HG02981 (cell line): ENCODE measurements around the gene MYH7B.

Experiments
- ATAC-seq: cut with Tn5 transposase; IDR thresholded peaks from one replicate; pipeline ENCODE4 v1.9.1; 2021; ENCODE audit warnings: mild to moderate bottlenecking, moderate library complexity; ENCODE audit not compliant: unreplicated experiment

MYH7B gene

GRCh38 chr20:34974246-34974645 is 18.6 kb downstream of the MYH7B start:
- ATAC-seq: no peak

- ATAC-seq: no peak
These were observed 20.6 kb downstream of the MYH7B start for GRCh38 chr20:34976286-34976685.

- ATAC-seq: no peak
These were observed 21.9 kb downstream of the MYH7B start for GRCh38 chr20:34977365-34978091.

- ATAC-seq: no peak
These were observed 22.6 kb downstream of the MYH7B start for GRCh38 chr20:34978092-34978744.

GRCh38 chr20:34979366-34980153 is 23.9 kb downstream of the MYH7B start:
- no peak for ATAC-seq

GRCh38 chr20:34980543-34981233 is 25.0 kb downstream of the MYH7B start:
- ATAC-seq: no peak

GRCh38 chr20:34982270-34983088 is 26.8 kb downstream of the MYH7B start:
- ATAC-seq: no peak

- ATAC-seq: no peak
These were observed 27.6 kb downstream of the MYH7B start for GRCh38 chr20:34983089-34983820.

- no peak for ATAC-seq
These were observed 28.5 kb downstream of the MYH7B start for GRCh38 chr20:34983995-34984735.

- ATAC-seq: no peak
These were observed 29.1 kb downstream of the MYH7B start for GRCh38 chr20:34984756-34985261.

GRCh38 chr20:34985461-34986310 is 30.0 kb downstream of the MYH7B start:
- no peak for ATAC-seq

GRCh38 chr20:34986311-34987287 is 30.9 kb downstream of the MYH7B start:
- no peak for ATAC-seq

GRCh38 chr20:34987288-34988190 is 31.9 kb downstream of the MYH7B start:
- no peak for ATAC-seq

GRCh38 chr20:34988191-34988540 is 32.5 kb downstream of the MYH7B start:
- ATAC-seq: no peak

GRCh38 chr20:34989118-34989517 is 33.5 kb downstream of the MYH7B start:
- no peak for ATAC-seq

GRCh38 chr20:34989670-34990069 is 34.0 kb downstream of the MYH7B start:
- ATAC-seq: no peak
